GM19455 (cell line): ENCODE measurements around the gene TEN1.

Experiments used
- ATAC-seq: cut with Tn5 transposase; IDR thresholded peaks from one replicate; pipeline ENCODE4 v1.9.1; 2021; ENCODE audit not compliant: unreplicated experiment

Gene TEN1

DNA sequence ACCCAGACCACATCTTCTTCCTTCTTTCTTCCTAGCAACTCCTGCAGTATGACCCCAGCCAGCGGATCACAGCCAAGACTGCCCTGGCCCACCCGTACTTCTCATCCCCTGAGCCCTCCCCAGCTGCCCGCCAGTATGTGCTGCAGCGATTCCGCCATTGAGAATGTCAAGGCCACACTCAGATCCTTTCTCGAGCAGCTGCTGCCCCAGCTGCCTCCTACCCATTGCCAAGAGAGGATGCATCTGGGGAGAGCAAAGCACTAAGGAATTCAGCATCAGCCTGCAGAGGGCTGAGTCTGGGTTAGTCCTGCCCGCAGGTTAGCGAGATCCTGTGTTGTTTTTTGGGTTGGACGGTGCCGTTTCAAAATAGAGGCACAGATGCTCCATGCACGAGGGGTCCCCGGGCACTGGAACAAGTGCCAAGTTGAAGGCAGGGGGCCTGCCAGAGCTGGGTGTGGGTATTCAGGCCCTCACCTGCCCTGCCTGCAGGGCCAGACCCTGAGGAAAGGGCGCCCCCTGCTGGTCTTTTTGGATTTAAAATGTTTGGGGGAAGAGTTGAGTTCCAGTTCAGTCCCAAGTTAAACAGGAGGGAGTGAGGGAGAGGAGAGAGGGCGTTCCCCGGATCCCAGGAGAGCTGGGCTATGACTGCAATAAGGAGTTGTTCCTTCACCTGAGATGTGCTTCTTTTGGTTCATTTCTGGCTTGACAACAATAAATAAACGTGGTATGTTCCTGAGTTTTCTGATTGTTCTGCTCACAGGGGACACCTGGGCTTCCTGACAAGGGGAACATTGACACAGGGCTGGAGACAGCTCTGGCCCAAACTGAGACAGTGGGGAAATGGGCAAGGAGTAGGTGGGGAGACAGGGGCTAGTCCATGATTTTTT, 26.5 kb downstream of the TEN1 start:
- ATAC-seq, result no peak

DNA sequence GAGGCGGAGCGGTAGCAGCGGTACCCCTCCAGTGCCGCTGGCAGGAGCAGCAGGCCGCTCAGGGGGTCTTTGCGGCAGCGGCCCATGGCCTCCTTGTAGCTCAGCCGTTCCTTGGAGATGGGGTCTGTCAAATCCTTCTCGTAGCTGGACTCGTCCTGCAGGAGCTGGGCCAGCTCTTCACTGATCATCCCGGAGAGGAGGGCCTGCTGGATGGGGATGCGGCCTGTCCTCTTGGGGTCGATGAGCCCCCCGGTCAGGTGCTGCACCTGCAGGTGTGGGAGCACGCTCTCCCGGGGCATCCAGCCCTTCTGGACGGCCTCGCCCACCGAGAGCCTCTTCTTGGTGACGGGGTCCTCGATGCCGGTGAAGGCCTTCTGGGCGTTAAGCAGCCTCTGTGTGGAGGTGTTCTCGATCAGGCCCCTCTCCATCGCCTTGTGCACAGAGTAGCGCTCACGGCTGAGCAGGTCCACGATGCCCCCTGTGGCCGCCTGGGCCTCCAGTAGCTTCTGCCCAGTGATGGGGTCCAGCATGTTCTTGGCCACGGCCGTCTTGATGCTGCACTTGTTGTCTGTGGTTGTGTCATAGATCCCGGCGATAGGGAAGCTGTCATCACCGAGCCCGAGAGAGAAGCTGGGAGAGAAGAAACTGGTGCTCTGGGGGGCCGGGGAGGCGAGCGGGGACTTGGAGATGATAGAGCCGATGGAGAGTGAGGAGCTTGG, 28.2 kb downstream of the TEN1 start:
- ATAC-seq, result no peak

DNA sequence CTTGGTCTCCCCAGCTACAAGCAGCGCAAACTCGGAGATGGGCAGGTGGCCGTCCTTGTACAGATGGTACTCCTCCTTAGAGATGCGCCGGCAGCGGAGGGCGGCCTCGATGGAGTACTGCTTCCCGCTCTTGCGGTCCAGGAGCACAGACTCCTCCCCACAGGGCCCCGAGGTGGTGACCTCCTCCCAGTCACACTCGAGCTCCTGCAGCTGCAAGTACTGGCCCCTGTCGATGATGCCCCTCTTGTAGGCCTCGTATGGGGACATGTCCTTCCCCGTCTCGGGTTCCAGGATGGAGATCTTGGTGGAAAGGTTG, 28.8 kb downstream of the TEN1 start:
- ATAC-seq, result no peak

DNA sequence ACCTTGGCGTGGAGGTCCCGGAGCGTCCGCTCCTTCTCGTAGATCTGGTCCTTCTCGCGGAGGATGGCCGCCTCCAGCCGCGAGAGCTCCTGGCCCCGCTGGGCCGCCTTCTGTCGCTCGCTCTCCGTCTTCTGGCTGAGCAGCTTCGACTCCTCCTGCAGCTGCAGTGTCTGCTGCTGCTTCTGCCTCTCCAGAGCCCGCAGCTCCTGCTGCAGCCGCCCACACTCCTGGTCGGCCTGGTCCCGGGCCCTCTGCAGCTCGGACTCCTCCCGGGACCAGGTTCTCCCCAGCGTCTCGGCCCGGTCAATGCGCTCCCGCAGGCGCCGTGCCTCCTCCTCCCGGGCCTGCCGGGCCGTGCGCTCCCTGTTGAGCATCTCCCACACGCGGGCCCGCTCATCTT, 29.2 kb downstream of the TEN1 start:
- no peak for ATAC-seq

DNA sequence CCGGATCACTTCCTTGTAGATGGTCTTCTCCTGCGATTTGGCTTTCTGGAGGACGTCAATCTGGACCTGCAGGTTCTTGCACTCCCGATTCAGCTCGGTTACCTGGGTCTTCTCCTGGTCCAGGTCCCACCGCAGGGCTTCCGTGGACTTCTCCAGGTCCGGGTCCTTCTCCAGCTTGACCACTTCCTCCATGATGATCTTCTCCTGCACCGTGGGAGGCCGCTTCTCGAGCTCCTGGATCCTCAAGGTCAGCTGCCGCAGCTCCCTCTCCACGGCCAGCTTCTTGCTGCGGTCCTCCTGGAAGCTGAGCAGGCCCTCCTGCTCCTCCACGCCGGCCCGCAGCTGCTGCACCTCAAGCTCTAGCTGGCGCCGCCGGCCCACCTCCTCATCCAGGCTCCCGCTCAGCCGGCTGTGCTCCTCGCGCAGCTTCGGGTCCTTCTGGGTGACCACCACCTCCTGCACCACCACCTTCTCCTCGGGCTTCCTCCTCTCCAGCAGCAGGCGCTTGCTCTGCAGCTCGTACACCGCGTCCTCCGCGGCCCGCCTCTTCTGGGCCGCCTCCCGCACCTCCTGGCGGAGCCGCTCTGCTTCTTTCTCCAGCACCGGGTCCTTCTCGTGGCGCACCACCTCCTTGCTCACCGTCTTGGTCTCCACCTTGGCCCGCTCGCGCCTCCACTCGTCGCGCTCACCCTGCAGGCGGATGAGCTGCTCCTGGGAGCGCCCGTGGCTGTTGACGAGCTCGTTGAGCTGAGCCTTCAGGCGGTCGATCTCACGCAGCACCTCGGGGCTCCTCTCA, 29.8 kb downstream of the TEN1 start:
- ATAC-seq, result no peak

DNA sequence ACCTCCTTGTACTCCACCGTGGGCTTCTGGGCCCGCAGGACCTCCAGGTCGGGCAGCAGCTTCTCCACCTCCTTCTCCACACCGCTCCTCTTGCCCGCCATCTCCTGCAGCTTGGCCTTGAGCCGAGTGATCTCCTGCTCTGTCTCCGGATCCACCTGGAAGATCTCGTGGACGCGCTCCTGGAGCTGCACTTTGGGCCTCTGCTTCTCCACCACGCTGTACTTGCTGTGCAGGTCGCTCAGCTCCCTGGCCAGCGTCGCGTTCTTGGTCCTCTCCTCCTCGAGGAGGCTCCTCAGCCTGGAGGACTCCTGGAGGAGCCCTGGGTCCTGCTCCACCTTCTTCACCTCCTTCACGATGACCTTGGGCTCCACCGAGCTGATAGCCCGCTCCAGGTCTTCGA, 30.4 kb downstream of the TEN1 start:
- no peak for ATAC-seq

DNA sequence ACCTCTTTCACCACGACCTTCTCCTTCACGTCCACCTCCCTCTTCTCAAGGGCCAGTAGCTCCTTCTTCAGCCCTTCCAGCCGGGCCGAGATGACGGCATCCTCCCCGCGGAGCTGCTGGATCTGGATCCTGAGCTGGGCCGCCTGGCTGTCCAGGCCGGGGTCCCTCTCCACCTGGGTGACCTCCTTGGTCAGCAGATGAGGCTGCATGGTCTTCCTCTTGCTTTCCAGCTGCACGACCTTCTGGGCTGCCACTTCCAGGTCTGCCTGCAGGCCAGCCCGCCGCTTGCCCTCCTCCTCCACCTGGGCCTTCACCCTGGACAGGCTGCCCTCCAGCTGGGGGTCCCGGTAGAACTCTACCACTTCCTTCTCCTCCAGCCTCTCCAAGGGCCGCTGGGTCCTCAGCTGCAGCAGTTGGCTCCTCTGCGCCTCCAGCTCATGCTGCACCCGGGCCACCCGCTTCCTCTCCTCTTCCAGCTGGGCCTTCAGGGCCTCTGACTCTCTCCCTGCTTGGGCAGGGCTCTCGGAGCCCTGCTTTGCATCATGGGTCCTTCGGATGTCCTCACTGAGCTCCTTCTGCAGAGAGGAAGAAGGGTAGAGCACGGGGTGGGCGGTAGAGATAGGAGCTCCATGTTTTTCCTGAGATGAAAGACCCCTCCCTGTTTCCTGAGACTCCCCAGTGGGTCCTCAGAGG, 31.1 kb downstream of the TEN1 start:
- ATAC-seq, result no peak

DNA sequence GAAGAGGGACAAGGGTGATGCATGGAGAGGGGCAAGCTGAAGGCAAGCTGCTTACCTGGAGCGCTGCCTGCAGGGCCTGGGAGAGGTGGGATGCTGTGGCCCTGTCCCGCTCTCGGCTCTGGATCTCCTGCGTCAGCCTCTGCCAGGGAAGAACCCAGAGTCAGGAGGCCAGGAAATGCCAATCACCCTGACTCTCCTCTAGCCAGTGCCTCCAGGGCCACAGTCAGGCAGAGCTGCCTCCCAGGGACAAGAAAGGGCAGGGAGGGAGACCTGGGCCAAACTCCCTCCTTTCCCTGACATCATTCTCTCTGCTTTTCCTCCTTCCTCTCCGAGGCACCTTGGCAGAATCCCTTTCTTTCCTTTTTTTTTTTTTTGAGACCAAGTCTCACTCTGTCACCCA, 32.9 kb downstream of the TEN1 start:
- no peak for ATAC-seq

DNA sequence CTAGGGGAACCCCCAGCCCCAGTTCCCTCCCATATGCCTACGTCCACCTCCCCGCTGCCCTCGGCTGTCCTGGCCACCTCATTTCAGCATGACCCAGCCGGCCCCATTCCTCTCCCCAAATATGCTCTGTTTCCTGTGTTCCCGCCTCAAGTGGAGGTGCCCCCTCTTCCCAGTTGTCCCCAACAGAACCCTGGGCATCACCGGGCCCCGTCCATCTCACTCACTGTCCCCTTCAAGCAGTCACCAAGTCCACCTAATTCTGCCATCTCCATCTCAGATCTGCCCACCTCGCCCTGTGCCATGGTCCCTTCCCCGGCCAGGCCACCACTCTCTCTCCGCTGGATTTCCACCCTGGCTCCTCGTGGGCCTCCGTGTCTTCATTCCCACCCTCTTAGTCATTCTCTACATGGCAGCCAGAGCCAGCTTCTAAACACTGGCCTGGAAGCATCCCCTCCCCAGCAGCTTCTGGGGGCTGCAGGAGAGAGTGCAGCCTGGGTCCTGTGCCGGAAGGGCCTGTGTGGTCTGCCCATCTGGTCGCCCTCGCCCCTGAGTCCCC, 34.4 kb downstream of the TEN1 start:
- no peak for ATAC-seq

DNA sequence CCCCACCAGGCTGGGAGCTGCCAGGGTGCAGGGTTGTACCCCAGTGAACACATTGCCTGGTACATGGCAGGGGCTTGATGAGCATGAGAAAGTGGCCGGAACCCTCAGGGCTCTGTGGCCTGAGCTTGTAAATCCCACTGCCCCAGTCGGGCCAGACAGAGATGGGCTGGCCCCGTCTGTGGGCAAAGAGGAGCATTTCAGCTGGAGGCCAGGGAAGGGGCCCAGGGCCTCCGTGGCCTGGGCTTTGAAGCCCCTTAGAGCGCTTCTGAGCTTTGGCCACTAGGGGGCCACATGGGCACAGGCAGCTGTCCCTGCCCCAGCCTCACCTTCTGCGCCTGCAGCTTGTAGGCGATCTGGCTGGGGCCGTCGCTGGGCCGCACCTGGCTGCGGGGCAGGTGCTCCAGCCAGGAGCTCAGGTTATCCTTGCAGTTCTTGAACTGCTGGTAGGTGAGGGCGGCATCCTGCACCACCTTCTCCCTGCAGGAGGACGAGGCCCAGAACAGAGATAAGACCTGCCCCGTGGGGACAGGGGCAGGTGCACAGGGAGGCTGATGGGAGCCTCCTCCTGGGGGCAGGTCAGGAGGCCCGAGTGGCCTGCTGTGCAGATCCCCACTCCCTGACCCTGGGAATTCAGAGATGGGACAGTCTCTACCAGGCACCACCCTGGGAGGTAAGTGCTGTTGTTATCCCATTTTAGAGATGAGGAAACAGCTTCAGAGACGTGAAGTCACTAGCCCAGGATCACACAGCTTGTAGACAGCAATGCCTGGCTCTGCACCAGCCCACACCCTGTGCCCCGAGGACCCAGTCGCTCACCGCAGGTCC, 35.3 kb downstream of the TEN1 start:
- ATAC-seq, result no peak

DNA sequence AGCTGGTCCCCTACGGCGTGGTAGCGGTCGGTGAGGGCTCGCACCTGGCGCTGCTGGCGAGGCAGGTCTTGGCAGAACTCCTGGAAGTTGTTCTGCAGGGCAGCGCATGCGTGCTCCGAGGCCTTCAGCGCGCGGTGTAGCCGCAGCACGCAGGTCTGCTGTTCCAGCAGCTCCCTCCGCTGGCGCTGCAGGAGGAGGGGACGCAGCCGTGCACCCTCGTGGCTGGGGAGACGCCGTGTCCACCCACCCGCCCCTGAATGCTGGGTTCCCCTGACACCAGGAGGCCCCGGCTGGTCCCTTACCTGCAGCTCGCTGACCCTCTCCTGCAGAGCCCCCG, 35.9 kb downstream of the TEN1 start:
- no peak for ATAC-seq

DNA sequence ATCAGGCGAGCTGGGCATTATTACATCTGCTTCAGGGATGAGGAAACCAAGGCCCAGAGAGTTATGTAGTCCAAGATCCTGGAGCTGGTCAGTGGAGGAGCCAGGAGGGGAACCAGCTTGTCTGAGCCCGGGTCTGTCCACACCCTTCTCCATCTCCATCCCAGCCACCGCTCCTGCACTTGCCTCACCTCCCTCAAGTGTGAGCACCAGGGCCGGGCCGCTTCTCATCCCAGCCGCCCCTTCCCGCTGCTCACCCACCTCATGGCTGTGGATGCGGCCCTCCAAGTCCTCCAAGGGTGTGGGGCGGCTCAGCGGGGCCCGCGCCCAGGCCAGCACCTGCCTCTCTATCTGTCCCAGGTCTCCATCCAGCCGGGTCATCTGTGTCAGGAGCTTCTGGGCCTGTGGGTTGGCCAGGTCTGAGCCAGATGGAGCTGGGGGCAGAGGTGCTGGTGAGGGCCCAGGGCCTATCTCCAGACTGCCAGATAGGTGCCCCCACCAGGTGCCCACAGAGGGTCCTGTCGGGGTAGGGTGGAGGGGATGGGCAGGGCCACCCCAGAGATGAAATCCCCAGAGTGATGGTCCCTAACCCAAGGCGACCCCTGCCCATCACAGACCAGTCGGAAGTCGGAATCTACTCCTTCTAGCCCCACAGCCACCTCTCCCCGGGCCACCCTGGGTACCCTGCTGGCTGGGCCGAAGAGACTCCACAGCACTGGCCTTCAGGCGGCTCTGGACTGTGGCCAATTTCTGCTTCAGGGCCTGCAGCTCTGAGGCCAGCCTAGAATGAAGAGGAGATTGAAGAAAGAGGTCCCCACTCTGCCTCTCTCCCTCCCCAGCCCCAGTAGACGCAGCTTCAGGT, 38.7 kb downstream of the TEN1 start:
- no peak for ATAC-seq

DNA sequence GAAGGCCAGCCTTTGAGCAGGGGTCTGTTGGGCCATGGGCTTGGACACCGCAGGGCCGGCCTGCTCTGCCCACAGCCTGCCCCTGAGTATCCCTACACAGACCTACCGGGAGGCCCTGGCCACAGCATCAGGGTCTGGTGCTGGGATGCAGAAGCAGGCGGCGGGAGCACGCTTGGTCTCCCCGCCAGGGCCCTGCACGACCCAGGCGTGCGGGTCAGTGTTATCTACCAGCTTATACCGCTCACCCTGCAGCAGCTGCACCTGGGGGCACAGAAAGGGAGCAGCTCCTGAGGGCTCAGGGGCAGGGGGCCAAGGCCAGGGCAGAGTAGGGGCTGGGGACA, 39.3 kb downstream of the TEN1 start:
- ATAC-seq, result no peak

DNA sequence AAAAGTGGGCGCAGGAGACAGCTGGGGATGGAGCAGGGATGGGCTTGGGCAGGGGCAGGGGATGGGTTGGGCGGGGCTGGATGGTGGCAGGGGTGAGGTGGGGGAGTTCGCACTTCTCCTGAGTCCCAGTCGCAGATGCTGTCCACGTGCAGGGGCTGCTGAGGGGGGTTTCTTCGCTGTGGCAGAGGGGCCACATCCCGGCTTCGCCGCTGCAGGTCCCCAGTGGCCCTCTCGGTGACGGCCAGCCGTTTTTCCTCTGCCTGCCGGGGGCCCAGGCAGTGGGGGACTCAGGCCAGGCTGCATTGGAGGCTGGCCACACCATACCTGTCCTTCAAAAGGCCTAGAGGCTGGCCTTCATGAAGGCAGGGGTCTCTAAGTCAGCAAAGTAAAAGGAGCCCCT, 39.8 kb downstream of the TEN1 start:
- ATAC-seq, result no peak

DNA sequence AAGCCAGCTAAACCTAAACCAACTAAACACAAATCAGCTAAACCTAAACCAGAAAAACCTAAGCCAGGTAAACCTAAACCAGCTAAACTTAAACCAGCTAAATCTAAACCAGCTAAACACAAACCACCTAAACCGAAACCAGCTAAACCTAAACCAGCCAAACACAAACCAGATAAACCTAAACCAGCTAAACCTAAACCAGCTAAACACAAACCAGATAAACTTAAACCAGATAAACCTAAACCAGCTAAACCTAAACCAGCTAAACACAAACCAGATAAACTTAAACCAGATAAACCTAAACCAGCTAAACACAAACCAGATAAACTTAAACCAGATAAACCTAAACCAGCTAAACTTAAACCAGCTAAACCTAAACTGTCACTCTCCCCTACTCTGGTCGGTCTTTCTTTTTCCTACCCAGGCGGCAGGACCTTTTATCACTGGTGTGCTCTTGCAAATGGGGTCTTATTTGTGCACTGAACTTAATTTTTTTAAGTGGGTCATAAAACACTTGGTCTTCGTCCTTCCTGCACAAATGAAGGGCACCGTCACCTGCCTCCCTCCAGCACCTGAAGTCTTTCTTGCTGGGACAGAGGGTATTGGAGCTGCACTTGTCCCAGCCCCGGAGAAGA, 40.9 kb downstream of the TEN1 start:
- ATAC-seq, result no peak

DNA sequence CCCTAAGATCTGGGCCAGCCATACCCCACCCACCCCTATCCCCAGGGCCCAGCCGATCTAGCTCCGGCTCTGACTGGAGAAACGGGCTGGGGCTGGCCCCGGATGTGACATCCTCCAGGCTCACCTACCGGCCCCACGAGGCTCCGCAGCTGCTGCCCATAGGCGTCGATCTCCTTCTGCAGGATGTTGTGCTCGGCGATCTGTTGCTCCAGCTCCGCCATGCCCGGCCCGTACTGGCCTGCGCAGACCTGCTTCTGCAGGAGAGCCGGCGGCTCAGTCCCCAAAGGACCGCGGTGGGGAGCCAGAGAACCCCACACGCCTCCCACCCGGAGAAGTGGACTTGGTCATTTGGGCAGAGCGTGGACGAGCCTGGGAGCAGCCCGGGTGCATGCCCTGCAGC, 43.2 kb downstream of the TEN1 start:
- ATAC-seq, result no peak

DNA sequence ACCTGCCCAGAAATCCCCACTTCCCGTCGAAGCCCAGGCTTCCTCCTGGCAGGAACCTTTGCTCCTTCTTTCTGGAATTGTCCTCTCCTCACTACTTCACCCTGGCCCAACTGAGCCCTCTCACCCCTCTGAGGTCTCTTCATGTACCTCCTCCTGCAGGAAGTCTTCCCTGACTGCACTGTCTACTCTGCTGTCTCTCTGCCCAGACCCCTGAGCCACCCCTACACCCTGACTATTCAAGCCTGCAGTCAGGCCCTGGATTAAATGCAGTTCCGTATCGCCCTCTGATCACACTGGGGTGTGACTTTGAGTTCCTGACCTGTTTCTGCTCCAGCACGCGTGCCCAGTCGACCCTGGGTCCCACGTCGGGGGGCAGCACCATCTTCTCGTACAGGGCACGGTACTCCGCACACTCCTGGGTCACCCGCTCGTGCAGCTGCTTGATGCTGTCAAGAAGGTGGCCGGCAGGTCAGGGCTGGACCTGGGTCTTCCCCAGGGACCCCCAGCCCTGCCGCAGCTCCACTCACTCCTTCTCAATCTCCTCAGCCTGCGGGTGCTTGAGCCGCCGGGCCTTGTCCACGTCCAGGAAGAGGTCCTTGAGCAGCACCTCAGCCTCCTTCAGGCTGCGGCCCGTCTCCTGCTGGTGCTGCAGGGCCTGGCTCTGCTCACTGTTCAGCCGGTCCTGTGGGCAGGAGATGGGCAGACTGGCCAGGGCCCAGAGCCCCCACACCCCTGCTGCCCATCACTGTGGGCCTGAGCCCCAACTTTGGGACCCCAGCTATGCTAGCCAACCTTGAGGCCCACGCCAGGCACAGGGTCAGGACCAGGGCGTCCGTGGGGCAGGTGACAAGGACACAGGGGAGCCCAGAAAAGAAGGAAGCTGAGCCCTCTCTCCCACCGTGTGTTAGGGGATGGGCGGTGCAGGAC, 44.2 kb downstream of the TEN1 start:
- ATAC-seq, result no peak

DNA sequence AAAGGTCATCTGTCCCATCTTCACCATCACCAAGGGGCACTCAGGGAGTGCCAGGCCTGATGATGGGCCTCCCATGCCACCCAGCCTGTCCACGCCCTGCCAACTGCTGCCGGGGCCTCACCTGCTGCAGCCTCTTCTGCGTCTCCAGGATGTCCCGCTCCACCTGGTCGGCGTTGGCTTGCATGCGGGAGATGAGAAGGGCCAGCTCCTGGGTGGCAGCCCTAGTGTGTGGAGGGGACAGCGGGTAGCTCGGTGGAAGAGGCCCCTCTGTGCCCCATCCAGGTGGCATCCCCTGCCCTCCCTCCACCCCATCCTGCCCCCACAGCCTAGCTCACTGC, 44.8 kb downstream of the TEN1 start:
- no peak for ATAC-seq
